ENCODE data around the gene HSPB3. TPM values are rescaled to one million over a fixed set of nuclear protein-coding genes. Genes with fewer than 3 reads are reported as not detected.
"Not testable (repeated sequence)": the region's sequence is repeated elsewhere in the genome, so short reads cannot be mapped to it uniquely, and the experiment has no call there.

HSPB3 gene
- total and polyA plus RNA-seq, 2 donors, result 0.87 to 0.94 TPM

- H3K4me1 ChIP-seq (ENCODE audit: control insufficient read depth in 2 of 2, insufficient read depth in 2 of 2, low read length in 2 of 2); H3K9me3 ChIP-seq (ENCODE audit: control insufficient read depth in 2 of 2, insufficient read depth in 1 of 2, low read length in 1 of 2); H3K36me3 ChIP-seq (ENCODE audit: control insufficient read depth in 2 of 2, insufficient read depth in 2 of 2, low read length in 1 of 2); H3K4me3 ChIP-seq (ENCODE audit: low read length in 2 of 2); DNase-seq (ENCODE audit: low read depth in 6 of 9, low spot score in 9 of 9); H3K27ac ChIP-seq (ENCODE audit: low read depth in 1 of 2, low read length in 1 of 2); H3K27me3 ChIP-seq (ENCODE audit: control insufficient read depth in 2 of 2, insufficient read depth in 1 of 2, low read length in 1 of 2): not testable (repeated sequence)
- WGBS, result 50% methylated on average over 2 of the region's 2 CpGs
Measured at GRCh38 chr5:54489648-54489979, 34.1 kb downstream of the HSPB3 start.

GRCh38 chr5:54491326-54491725 lies 35.8 kb downstream of the HSPB3 start:
- Histone ChIP-seq H3K4me3 (ENCODE audit: low read length in 2 of 2) (no peak overlapping the region), H3K27me3 (ENCODE audit: control insufficient read depth in 2 of 2, insufficient read depth in 1 of 2, low read length in 1 of 2) (no peaks in the 10 kb centered on the region), H3K4me1 (ENCODE audit: control insufficient read depth in 2 of 2, insufficient read depth in 2 of 2, low read length in 2 of 2) (no peaks in the 10 kb centered on the region), H3K27ac (ENCODE audit: low read depth in 1 of 2, low read length in 1 of 2) (no peak overlapping the region), H3K36me3 (ENCODE audit: control insufficient read depth in 2 of 2, insufficient read depth in 2 of 2, low read length in 1 of 2) (no peaks in the 10 kb centered on the region), H3K9me3 (ENCODE audit: control insufficient read depth in 2 of 2, insufficient read depth in 1 of 2, low read length in 1 of 2) (no peaks in the 10 kb centered on the region)
- no peak for DNase-seq (ENCODE audit: low read depth in 6 of 9, low spot score in 9 of 9)
- 100% methylated on average over 1 of the region's 1 CpG for WGBS

GRCh38 chr5:54492178-54492577 lies 36.7 kb downstream of the HSPB3 start:
- no peak overlapping the region for H3K27ac ChIP-seq (ENCODE audit: low read depth in 1 of 2, low read length in 1 of 2)
- no peaks in the 10 kb centered on the region for H3K4me1 ChIP-seq (ENCODE audit: control insufficient read depth in 2 of 2, insufficient read depth in 2 of 2, low read length in 2 of 2)
- no peaks in the 10 kb centered on the region for H3K36me3 ChIP-seq (ENCODE audit: control insufficient read depth in 2 of 2, insufficient read depth in 2 of 2, low read length in 1 of 2)
- no peak overlapping the region for H3K4me3 ChIP-seq (ENCODE audit: low read length in 2 of 2)
- H3K9me3 ChIP-seq (ENCODE audit: control insufficient read depth in 2 of 2, insufficient read depth in 1 of 2, low read length in 1 of 2), result no peaks in the 10 kb centered on the region
- no peak for DNase-seq (ENCODE audit: low read depth in 6 of 9, low spot score in 9 of 9)
- no peaks in the 10 kb centered on the region for H3K27me3 ChIP-seq (ENCODE audit: control insufficient read depth in 2 of 2, insufficient read depth in 1 of 2, low read length in 1 of 2)
- 90% methylated on average over 2 of the region's 2 CpGs for WGBS

- no peaks in the 10 kb centered on the region for H3K4me1 ChIP-seq (ENCODE audit: control insufficient read depth in 2 of 2, insufficient read depth in 2 of 2, low read length in 2 of 2)
- no peak overlapping the region for H3K4me3 ChIP-seq (ENCODE audit: low read length in 2 of 2)
- no peak overlapping the region for H3K27ac ChIP-seq (ENCODE audit: low read depth in 1 of 2, low read length in 1 of 2)
- no peaks in the 10 kb centered on the region for H3K27me3 ChIP-seq (ENCODE audit: control insufficient read depth in 2 of 2, insufficient read depth in 1 of 2, low read length in 1 of 2)
- H3K36me3 ChIP-seq (ENCODE audit: control insufficient read depth in 2 of 2, insufficient read depth in 2 of 2, low read length in 1 of 2), result no peaks in the 10 kb centered on the region
- DNase-seq (ENCODE audit: low read depth in 6 of 9, low spot score in 9 of 9), result no peak
- no peaks in the 10 kb centered on the region for H3K9me3 ChIP-seq (ENCODE audit: control insufficient read depth in 2 of 2, insufficient read depth in 1 of 2, low read length in 1 of 2)
Measured at GRCh38 chr5:54495027-54495426, 39.5 kb downstream of the HSPB3 start.

Other genes starting within 250 kb of the HSPB3 start
- 23.1 TPM for gene ARL15, start 145.1 kb upstream of the HSPB3 start, total RNA-seq
- gene ARL15, start 145.1 kb upstream of the HSPB3 start, polyA plus RNA-seq, result 26.4 TPM
- 7.8 TPM for gene SNX18, start 62.1 kb downstream of the HSPB3 start, total RNA-seq
- gene SNX18, start 62.1 kb downstream of the HSPB3 start, polyA plus RNA-seq, result 8.5 TPM

Data from thymus (tissue), 11 donors.